Measurements from ENCODE around the gene PADI1.

PADI1 gene

GRCh38 chr1:17243274-17243673, 38.3 kb downstream of the PADI1 start:
- TF ChIP-seq GATA1 (IDR thresholded peaks at IDR 0.05; ENCODE audit: low read depth, low read length) (no peak), POLR2A (IDR thresholded peaks at IDR 0.05; ENCODE audit: low read length) (no peak)
- DNase-seq, result no peak

DNA sequence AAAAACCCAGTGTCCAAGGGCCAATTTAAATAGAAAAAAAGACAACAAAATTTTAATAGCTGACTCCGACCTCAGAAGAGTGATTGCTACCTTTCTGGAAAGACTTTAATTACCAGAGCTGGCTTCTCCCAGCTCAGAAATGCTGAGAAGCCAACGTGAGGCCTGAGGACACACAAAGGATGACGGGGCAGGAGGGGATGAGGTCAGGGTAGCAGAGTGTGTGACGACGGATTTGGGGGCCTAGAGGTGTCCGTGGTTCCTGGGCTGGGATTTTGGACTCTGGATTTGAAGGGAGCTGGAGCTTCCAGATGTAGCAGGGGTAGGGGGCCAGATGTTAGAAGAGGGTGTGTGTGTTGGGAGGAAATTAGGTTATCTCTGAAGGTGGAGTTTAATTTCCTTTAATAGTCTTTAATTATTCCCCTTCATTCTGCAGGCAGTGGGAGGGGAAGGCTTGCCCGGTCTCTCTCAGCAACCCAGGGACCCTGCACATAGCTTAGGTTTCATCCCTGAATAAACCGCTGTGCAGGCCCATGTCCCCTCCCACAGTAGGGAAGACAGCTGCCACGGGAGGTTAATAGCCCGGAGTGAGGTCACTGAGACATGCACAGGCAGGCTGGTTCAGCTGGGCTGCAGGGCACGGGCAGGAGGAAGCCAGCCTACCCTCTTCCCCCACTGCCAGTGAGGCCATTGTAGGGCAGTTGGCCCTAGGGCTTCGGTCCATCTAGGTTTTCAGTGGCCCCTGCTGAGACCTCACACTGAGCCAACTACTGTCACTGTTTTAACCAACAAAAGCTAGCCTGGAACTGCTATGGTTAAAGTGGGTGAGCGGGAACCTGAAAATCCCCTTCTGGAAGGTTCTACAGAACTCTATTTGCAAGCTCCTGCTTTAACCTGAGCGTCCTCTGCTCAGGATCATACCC, 40.2 kb downstream of the PADI1 start:
- TF ChIP-seq GATA1 (IDR thresholded peaks at IDR 0.05; ENCODE audit: low read depth, low read length) (no peak), POLR2A (IDR thresholded peaks at IDR 0.05; ENCODE audit: low read length) (no peak)

DNA sequence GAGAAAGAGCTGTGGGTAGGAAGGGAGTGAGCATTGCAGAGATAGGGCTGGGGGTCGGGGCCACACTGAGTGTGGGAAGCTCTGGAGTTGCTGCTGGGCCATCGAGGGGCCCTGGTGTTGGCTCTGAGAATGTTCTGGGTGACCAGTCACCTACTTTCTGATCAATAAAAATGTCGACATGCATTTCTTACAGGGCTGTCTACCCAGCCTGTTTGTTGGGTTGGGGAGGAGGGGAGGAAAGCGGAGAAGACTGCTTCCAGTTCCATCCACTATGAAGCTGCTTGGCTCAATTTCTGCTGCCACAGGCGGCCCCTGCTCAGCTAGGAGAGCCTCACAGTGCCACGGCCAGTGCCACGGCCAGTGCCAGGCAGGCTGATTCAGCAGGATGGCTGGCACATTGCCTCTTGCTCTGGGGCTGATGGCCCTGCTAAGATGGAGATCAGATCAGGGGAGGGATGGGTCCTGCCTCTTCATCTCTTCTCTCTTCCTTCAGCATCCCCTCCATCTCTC, 40.9 kb downstream of the PADI1 start:
- TF ChIP-seq POLR2A (IDR thresholded peaks at IDR 0.05; ENCODE audit: low read length), result no peak
- no peak for TF ChIP-seq GATA1 (IDR thresholded peaks at IDR 0.05; ENCODE audit: low read depth, low read length)
- no peak for DNase-seq

More for the DNA sequence above, 40.2 kb downstream of the PADI1 start:
- DNase-seq, result no peak

GRCh38 chr1:17246971-17247370, 42.0 kb downstream of the PADI1 start:
- DNase-seq, result no peak
- TF ChIP-seq GATA1 (IDR thresholded peaks at IDR 0.05; ENCODE audit: low read depth, low read length) (no peak), POLR2A (IDR thresholded peaks at IDR 0.05; ENCODE audit: low read length) (no peak)

- no peak for TF ChIP-seq GATA1 (IDR thresholded peaks at IDR 0.05; ENCODE audit: low read depth, low read length)
- no peak for TF ChIP-seq POLR2A (IDR thresholded peaks at IDR 0.05; ENCODE audit: low read length)
- no peak for DNase-seq
These were observed 43.9 kb downstream of the PADI1 start, which contains the start of gene PADI3 for GRCh38 chr1:17248781-17249180. PADI3 (plus strand) TSS chr1:17249098; CDS start chr1:17249138, 40 bp downstream.

- TF ChIP-seq POLR2A (IDR thresholded peaks at IDR 0.05; ENCODE audit: low read length) (no peak), GATA1 (IDR thresholded peaks at IDR 0.05; ENCODE audit: low read depth, low read length) (no peak)
- DNase-seq, result no peak
These were observed 45.7 kb downstream of the PADI1 start for GRCh38 chr1:17250601-17251000.

DNA sequence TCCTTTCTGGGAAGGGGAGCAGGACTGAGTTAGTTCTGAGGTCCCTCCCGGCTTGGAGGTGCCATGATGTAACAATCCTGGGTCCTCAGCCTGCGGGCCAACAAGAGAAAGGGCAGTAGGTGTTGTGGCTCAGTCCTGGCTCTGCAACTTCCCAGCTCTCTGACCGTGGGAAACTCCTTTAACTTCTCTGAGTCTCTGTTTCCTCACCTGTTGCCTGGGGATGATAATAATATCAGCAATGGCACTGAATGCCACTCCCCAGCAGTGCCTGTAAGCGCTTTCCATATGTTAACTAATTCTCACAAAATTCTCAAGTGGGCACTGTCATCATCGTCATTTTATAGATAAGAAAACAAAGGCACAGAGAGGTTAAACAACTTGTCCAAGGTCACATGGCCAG, 46.3 kb downstream of the PADI1 start:
- TF ChIP-seq GATA1 (IDR thresholded peaks at IDR 0.05; ENCODE audit: low read depth, low read length), result no peak
- no peak for TF ChIP-seq POLR2A (IDR thresholded peaks at IDR 0.05; ENCODE audit: low read length)
- no peak for DNase-seq

DNA sequence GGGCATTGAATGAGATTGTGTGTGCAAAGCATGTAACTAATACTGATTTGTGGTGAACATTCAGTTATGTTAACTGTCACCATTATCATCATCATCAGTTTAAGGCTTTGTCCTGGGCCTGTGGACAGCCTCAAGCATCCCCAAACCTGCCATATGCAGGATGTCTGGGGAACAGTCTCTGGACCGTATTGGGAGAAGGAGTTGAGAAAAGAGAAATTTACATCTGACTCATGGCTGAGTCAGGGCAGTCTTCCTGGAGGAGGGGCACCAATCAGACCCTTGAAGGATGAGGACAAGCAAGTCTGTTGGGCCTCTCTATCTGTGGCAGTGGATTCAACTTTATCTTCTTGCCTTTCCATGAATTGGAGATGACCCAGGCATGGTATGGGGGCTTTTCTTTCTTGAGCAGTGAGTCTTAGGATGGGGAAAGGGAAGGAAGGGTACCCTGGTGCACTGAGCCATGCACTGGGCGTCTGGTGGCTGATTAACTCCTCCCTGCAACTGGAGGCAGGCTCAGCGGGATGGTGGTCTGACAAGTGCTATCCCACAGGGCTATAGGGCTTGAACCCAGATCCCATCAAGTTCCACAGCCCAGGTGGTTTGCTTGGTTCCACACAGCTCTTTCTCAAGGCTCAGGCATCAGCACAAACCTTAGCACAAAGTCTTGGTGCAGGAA, 46.9 kb downstream of the PADI1 start:
- no peak for DNase-seq
- TF ChIP-seq POLR2A (IDR thresholded peaks at IDR 0.05; ENCODE audit: low read length) (no peak), GATA1 (IDR thresholded peaks at IDR 0.05; ENCODE audit: low read depth, low read length) (no peak)

DNA sequence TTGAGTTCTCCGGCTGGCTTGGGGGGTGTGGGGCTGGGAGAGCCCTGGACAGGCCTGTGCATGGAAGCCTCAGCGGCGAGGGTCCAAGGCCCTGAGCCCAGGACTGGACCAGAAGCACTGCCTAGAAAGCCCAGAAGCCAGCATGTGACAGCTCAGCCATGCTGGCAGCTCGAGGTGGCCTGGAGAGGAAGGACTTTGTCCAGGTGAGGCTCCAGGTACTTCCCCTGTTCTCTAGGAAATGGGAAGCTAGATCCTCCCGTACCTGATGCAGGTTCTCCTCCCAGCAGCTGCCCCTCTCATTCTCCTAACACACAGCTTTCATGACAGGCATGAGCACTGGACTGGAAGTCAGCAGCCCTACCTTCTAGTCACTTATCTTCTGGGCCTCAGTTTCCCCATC, 50.4 kb downstream of the PADI1 start:
- no peak for TF ChIP-seq GATA1 (IDR thresholded peaks at IDR 0.05; ENCODE audit: low read depth, low read length)
- no peak for TF ChIP-seq POLR2A (IDR thresholded peaks at IDR 0.05; ENCODE audit: low read length)
- DNase-seq, result no peak

GRCh38 chr1:17258116-17258757, 53.3 kb downstream of the PADI1 start:
- no peak for DNase-seq
- no peak for TF ChIP-seq POLR2A (IDR thresholded peaks at IDR 0.05; ENCODE audit: low read length)
- no peak for TF ChIP-seq GATA1 (IDR thresholded peaks at IDR 0.05; ENCODE audit: low read depth, low read length)

GRCh38 chr1:17258758-17259130, 53.8 kb downstream of the PADI1 start:
- TF ChIP-seq GATA1 (IDR thresholded peaks at IDR 0.05; ENCODE audit: low read depth, low read length) (no peak), POLR2A (IDR thresholded peaks at IDR 0.05; ENCODE audit: low read length) (no peak)
- DNase-seq, result no peak

- no peak for TF ChIP-seq POLR2A (IDR thresholded peaks at IDR 0.05; ENCODE audit: low read length)
- TF ChIP-seq GATA1 (IDR thresholded peaks at IDR 0.05; ENCODE audit: low read depth, low read length), result no peak
- no peak for DNase-seq
These were observed 54.4 kb downstream of the PADI1 start for GRCh38 chr1:17259233-17259873.

DNA sequence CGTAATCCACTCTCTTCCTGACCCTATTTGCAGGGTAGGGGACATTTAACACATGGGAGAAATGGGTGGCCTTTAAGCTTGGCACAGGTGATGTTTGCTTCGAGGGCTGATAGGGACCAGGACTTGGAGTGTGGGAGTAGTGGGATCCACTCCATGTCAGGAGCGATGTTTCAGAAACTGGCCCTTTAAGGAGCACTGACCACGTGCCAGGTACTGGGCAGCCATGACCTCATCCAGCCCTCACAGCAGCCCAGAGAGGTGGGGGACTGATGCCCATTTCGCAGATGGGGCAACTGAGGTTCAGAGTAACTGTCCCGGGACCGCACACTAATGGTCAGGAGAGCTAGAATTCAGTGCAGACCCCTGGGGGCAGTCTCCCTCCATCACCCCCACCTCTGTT, 55.3 kb downstream of the PADI1 start:
- no peak for TF ChIP-seq POLR2A (IDR thresholded peaks at IDR 0.05; ENCODE audit: low read length)
- no peak for TF ChIP-seq GATA1 (IDR thresholded peaks at IDR 0.05; ENCODE audit: low read depth, low read length)
- no peak for DNase-seq

All from erythroblast (primary cell).